Tibial nerve (tissue), 3 donors: ENCODE data around the gene NUDT6.

Source experiments
- EP300 ChIP-seq, 2 donors: sonication (generic); formaldehyde crosslinking; IDR thresholded peaks; one replicate each; pipeline ENCODE4 v1.6.1; 2017; ENCODE audit warnings: antibody characterized with exemption in 2 of 2, mild to moderate bottlenecking in 1 of 2
- POLR2A ChIP-seq, 2 donors: fragments of 450-650 bp; IDR thresholded peaks; one replicate each; pipeline ENCODE4 v1.6.1; 2017; ENCODE audit warnings: antibody characterized with exemption in 2 of 2, mild to moderate bottlenecking in 2 of 2, moderate library complexity in 2 of 2

DNA sequence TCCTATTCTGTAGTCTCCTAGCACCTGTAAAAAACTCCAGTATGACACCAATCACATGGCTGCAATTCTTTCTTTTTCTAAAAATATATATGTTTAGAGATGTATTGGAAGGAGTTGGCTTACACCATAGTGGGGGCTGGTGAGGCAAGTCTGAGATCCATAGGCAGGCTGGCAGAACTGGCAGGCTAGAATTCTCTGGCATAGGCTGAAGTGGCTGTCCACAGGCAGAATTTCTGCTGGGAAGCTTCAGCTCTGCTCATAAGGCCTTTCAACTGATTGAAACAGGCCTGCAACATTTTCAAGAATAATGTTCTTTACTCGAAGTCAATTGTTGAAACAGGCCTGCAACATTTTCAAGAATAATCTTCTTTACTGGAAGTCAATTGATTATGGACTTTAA, 58.8 kb downstream of the NUDT6 start:
- no peak for TF ChIP-seq EP300 (IDR thresholded peaks at IDR 0.05)
- TF ChIP-seq POLR2A (IDR thresholded peaks at IDR 0.05): no peak
